Measurements from ENCODE around the gene OLA1.

The OLA1 gene

DNA sequence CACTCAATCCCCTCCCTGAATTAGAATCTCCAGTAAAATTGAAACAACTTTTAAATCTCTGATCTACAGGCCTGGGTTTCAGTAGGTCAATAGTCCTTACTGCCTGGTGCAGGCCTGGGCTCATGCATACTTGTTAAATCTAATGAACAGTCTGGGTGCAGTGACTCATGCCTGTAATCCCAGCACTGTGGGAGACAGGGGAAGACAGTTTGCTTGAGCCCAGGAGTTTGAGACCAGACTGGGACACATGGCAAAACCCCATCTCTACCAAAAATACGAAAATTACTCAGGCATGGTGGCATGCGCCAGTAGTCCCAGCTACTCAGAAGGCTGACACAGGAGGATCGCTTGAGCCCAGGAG is 188.5 kb downstream of the OLA1 start:
- DNase-seq = no peak

DNA sequence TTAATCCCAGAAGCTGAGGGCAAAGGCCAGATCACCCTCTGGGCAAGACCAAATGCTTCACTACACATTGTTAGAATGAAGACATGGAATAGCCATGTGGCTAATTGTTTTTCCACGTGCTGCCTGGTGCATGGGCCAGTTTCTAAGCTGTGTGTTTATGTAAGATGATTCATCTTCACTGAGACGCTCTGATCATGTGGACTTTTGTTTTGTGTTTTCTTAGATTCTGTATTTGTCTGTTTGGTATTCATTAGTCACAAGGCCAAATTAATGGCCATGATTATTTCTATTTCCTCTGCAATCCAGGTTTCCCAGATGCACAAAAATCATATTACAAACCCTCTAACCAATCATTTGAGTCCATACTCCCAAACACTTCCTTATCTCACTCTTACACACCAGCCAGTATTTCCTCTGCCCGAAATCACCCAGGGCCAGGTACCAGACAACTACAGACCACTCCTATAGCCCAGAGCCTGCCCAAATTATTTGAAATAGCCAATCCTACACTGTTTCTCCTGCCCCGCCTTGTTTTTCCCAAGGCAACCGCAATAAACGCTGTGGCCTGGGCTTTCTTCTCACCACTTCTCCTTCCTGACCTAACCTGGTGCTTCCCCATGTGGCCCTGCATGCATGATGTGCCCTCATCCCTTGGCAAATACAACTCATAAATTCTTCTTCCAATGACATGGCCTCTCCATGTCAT is 189.0 kb downstream of the OLA1 start:
- DNase-seq = no peak

DNA sequence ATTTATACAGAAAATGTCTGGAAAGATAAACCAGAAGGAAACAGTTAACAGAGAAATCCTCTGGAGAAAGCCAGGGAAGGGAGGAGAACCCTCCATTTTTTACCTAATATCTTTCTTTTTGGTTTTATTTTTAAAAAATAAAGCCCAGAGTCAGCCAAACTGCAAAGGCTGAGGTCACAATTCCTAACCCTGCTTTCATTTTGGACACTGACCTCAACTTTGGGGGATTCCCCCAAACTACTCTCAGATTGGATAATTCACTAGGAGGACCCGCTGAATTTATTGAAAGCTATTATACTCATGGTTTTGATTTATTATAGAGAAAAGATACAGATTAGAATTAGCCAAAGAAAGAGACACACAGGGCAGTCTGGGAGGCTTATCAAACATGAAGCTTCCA is 189.9 kb downstream of the OLA1 start:
- DNase-seq = no peak

DNA sequence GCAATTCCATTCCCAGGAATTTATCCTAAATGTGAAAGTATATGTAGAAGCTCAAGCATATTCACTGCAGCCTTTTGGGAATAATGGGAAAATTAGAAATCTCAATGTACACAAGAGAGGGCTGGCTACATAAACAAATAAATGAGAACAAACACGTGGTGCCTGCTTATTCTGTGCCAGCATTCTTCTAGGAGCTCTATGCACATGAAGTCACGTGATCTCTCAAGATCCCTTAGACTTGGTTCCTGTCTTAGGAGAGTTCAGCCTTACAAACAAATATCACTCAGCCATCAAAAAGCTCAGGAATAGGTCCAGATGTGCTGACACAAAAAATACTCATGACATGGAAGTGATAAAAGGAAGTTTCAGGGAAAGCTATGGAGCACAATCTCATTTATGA is 190.3 kb downstream of the OLA1 start:
- no peak for DNase-seq

GRCh38 chr2:174054926-174055325 is 193.4 kb downstream of the OLA1 start:
- no peak for DNase-seq

DNA sequence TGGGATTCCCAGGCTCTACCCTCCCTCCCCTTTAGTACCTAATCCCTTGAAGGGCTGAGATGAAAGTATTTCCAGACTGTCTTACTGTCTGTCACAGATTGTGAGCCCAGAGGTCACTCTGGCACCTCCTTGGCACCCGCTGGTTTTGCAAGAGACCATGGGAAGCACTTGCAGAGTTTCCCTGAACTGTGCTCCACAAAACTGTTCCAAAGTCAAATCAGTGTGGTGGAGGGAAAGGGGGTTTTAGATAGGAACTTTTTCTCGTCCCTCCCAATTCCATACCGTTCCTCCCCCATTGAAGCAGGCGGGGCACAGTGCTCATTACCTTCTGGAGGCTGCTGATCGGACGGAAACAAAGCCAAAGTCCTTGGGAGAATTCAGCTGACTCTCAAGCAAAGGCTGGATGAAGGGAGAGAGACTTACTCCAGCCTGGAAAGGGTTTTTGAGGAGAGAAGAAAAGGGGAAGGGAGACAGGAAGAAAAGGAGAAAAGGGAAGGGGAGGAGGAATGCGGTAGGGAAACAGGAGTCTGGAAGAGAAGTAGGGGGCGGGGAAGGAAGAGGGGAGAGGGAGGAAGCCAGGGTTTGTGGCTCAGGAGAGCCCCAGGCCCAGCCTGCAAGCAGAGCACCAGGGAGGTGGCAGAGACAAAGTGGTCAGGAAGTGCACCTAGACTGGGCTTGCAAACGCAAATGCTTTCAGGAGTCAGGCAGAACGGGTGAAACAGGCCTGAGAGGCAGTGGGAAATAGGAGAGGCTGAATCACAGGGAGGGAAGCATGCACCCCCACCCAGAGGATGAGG is 194.8 kb downstream of the OLA1 start:
- DNase-seq = no peak

DNA sequence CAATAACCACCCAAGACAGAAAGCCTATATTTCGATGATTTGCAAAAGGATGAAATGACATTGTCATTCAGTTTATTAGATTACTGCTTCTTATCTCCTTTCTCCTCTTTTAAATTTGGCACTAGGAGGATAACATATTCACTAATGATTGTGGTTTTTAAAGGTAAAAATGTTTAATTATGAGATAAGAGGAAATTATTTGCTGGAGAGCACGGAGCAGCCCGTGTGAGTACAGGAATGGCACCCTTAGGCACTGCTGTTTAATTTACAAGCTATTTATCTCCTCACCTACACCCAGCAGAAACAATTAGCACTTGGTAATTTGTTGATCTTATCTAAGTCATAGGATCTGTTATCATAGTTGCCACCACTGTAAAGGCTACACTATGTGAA is 195.8 kb downstream of the OLA1 start:
- no peak for DNase-seq

DNA sequence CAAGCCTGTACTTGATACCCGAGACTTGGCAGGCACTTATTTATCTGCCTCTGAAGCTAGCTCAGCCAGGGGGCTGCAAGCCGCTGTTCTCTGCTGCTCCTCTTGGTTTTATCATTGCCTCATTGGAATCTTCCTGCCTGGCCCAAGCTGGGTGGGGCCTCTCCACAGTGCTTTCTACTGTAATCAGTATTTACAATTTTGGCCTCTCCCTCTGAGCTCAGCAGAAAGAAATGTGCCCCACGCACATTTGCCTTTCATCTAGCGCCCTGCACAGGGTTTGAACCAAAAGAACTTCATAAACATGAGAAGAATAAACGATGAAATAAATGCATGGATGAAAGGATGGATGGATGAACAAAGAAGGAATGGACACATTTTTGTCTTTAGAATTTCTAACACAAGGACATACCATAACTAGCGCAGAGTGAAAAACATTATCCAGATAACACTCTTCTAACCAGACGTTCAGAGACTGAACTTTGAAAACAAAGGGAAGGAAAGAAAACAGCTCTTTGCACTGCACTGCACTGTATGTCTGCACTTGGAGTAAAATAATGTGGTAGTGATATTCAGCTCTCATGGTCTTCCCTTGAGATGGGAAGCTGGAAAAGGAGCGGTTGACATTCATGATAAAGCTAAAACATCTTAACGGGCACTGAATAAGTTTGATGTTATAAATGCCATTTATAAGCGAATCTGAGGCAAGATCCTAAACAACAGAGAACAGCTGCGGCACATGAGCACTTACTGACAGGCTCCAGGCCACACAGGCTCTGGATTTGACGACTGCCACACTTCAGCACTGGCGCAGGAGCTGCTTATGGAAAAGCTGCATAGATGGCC is 196.4 kb downstream of the OLA1 start:
- no peak for DNase-seq

DNA sequence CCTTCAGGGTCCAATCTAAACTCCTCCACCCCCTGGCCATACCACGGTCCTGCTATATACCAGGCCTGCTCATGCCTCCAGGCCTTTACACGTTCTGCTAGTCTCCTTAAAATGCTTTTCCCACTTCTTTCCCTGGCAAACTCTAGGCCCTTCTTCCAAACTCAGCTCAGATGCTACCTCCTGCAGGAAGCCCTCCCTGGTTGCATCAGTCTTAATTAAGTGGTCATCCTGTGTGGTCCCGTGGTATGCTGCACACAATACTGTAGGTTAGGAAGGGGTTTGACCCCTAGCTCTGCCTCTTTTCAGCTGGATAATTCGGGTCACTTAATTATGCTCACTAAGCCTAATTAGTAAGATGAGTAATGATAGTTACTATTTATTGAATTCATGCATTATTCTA is 197.3 kb downstream of the OLA1 start:
- DNase-seq = no peak

DNA sequence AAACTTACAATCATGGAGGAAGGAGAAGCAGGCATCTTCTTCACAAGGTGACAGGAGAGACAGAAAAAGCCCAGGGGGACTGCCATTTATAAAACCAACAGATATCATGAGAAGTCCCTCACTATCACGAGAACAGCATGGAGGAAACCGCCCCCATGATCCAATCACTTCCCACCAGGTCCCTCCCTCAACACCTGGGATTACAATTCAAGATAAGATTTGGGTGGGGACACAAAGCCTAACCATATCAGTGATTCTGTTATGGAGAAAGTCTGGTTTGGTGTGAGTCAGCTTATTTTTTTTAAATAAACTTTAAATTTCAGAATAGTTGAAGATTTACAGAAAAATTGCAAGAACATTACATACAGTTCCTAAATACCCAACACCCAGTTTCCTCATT is 198.4 kb downstream of the OLA1 start:
- no peak for DNase-seq

DNA sequence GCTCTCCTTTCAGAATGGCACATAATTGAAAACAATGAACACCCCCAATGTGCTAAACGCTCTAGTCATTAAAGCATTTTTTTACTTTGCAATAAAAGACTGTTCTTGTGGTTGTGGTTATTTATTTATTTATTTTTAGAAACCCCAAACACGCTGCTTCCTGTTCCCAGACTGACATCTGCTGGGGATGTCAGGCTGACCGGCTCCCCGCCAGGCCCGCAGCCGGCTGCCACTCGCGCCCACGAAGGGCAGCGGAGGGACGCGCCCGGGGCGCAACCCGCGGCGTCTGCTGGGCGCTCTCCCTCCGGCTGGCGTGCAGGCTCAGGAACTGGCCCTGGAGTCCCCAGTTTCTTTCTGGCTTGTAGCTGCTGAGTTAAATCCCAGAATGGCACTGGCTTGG is 200.1 kb downstream of the OLA1 start:
- no peak for DNase-seq

DNA sequence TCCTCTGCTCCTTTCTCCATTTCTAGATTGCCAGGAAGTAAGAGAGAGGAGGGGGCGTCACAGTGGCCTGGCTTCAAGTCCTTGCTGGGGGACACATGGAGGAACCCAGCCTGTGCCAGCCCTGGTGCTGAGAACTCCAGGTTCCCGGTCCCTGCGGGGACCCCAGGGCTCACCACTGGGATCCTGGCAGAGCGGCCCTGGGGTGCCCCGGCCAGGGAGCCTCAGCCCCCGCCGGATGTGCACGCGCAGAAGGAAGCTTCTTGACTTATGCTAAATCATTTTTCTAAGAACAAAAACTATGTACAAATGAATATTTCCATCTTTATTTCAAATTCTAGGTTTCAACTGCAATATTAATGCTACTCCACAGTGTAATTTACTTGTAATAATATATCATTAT is 200.6 kb downstream of the OLA1 start:
- no peak for DNase-seq

GRCh38 chr2:174046172-174046571 is 202.2 kb downstream of the OLA1 start:
- no peak for DNase-seq

GRCh38 chr2:174044556-174044955 is 203.8 kb downstream of the OLA1 start:
- DNase-seq = no peak

GRCh38 chr2:174040417-174040701 is 208.0 kb downstream of the OLA1 start:
- DNase-seq = no peak

DNA sequence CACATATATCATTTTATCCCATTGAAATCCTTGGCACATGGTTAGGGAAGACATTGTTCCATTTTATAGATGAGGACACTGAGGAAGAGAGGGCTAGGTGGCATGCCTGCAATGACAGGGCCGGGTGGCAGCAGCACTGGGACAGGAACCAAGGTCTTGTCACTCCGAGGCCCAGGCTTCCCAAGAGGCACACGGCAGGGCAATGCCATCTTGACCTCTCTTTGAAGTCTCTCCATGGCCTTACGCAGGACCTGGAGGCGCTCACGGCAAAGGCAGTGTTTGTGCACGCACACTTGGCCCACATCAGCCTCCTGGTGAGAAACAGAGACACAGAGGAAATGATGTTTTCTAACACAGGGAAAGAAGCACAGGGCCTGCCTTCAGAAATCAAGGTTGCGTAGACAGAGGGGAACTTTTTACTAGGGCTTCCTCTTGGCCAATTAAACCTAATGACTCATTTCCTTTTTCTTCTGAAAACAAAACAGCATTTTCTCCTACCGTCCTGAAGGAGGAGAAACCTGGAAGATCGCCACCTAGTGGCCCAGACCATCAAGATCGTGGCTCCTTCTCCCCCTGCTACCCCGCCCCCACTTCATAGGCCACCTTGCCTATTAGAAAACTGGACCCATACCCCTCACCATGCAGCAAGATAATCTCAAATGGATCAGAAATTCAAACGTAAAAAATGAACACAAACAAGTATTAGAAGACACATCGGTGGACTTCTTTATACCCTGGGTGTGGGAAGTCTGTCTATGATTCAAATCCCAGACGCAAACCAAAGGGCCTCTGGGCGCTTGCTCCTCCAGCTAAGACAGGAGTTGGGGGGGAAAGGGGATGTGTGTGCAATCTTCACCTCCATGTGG is 208.5 kb downstream of the OLA1 start:
- DNase-seq = peak; percentile 63

DNA sequence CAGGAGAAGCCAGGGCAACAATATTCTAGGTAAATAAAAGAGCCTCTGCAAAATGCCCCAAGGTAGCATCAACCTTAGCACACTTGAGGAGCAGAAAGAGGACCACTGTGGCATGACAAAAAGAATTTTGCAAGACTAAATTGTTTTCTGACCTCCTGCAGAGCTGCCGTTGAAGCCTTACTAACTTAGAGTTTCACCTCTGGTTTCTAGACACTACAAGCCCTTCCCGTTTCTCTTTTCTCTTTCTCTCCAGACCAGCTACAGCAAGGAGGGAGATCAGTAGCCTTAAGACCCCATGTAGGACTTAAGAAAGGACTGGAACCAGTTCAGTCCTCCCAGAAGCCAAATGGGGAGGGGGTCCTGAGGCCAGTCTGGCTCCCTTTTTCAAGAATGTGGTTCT is 209.9 kb downstream of the OLA1 start:
- DNase-seq = no peak

GRCh38 chr2:174036825-174037224 is 211.5 kb downstream of the OLA1 start:
- DNase-seq = no peak

GRCh38 chr2:174035981-174036742 is 212.2 kb downstream of the OLA1 start:
- no peak for DNase-seq

GRCh38 chr2:174035117-174035635 is 213.2 kb downstream of the OLA1 start:
- DNase-seq = no peak

- DNase-seq = no peak
Measured at GRCh38 chr2:174033163-174033550, 215.2 kb downstream of the OLA1 start.

- DNase-seq = no peak
Measured at GRCh38 chr2:174031226-174031625, 217.1 kb downstream of the OLA1 start.

Data from effector CD8-positive, alpha-beta T cell (primary cell).